Measurements from ENCODE around the gene MYOD1.

- no peak for TF ChIP-seq RAD21 (IDR thresholded peaks at IDR 0.05; ENCODE audit: low read depth)
- TF ChIP-seq ZBTB7A (IDR thresholded peaks at IDR 0.05; ENCODE audit: low read depth): no peak
- no peak for TF ChIP-seq YY1 (IDR thresholded peaks at IDR 0.05; ENCODE audit: low read depth)
- no peak for TF ChIP-seq NFIC (IDR thresholded peaks at IDR 0.05)
- TF ChIP-seq CREB1 (IDR thresholded peaks at IDR 0.05; ENCODE audit: low read depth): no peak
- no peak for TF ChIP-seq EGR1 (IDR thresholded peaks at IDR 0.05)
- no peak for TF ChIP-seq TEAD4 (IDR thresholded peaks at IDR 0.05)
These were observed 31.4 kb downstream of the MYOD1 start for GRCh38 chr11:17750801-17751165.

Data from Ishikawa (cell line).